Retinal pigment epithelial cell (primary cell): ENCODE data around the gene PARD6B.

ENCODE experiments used
- DNase-seq: peaks from one replicate; pipeline ENCODE4 v3.0.0-alpha.2; 2010; ENCODE audit warnings: low read depth
- H3K4me3 ChIP-seq: 2 replicates; pipeline ENCODE4 v1.5.1; 2011; ENCODE audit warnings: mild to moderate bottlenecking, low read length, control low read depth, moderate library complexity
- TF ChIP-seq, protein P1 (sequence below): conservative IDR thresholded peaks from 2 replicates; pipeline ENCODE4 v1.5.1; 2011; ENCODE audit warnings: low read depth, low read length, control low read depth, inconsistent platforms

PARD6B gene

DNA sequence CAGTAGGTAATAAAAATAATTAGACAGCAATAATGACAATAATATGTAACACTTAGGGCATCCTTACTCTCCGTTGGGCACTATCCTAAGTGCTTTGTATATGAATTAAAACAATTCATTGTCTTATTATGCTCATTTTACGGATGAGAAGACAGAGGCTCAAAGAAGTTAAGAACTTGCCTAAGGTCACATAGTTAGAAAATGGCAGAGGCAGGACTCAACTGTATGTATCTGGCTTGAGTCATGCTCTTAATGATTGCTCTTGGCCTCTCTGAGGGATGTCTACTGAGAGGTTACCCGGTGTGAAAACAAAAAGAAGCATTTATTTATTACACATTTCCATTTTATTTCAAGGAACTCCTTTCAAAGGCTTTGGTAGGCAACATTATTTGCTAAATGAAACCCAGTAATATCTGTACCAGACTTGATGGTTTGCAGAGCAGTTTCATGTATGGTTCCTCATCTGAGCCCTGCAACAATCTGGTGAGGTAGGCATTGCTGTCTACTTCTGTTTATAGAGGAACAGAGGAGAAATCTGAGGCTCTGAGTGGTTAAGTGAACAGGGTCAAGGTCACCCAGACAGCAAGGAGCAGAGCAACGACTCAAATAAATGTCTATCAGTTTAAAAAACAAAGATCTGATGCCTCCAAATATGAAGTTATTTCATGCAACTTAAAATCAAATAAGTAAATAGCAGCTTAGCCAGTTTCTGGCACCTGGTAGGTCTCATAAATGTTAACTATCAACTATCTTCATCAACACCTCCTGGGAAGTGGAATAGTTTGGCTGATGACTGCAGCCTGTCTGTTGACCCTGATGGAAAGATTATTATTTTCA lies 4.2 kb upstream of the PARD6B start:
- H3K4me3 ChIP-seq = no peak overlapping the region
- DNase-seq = no peak
- TF ChIP-seq, protein P1, sequence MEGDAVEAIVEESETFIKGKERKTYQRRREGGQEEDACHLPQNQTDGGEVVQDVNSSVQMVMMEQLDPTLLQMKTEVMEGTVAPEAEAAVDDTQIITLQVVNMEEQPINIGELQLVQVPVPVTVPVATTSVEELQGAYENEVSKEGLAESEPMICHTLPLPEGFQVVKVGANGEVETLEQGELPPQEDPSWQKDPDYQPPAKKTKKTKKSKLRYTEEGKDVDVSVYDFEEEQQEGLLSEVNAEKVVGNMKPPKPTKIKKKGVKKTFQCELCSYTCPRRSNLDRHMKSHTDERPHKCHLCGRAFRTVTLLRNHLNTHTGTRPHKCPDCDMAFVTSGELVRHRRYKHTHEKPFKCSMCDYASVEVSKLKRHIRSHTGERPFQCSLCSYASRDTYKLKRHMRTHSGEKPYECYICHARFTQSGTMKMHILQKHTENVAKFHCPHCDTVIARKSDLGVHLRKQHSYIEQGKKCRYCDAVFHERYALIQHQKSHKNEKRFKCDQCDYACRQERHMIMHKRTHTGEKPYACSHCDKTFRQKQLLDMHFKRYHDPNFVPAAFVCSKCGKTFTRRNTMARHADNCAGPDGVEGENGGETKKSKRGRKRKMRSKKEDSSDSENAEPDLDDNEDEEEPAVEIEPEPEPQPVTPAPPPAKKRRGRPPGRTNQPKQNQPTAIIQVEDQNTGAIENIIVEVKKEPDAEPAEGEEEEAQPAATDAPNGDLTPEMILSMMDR = no peak

DNA sequence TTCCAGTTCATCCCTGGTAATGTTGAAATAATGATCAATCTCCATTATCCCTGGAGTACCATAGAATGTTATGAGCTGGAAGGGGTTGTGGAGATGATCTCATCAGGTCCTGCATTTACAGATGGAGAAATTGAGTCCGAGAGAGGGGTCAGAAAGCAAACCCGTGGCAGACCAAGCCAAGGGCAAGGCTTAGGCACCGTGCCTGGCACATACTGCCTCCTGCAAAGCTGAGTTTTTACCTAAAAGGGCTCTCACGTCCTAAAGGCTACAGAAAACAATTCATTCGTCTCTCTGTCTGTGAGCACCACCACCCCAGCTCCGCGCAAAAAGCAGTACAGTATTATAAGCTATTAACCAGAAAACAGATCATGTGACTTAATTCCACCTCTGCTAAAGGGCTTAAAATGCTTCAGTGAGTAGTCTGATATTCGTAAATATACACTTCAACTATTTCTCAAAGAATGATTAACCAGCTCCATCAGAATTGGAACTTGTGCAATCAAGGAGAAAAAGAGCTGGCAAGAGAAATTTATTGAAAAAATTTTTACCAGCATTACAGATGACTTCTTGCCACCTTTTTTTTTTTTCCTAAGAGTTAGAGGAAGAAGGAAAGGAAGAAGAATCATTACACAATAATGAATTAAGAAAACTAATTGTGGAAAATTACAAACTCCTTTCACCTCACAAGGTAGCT lies 3.4 kb upstream of the PARD6B start:
- TF ChIP-seq, protein P1 = no peak
- no peak overlapping the region for H3K4me3 ChIP-seq
- peak; percentile 89 for DNase-seq

DNA sequence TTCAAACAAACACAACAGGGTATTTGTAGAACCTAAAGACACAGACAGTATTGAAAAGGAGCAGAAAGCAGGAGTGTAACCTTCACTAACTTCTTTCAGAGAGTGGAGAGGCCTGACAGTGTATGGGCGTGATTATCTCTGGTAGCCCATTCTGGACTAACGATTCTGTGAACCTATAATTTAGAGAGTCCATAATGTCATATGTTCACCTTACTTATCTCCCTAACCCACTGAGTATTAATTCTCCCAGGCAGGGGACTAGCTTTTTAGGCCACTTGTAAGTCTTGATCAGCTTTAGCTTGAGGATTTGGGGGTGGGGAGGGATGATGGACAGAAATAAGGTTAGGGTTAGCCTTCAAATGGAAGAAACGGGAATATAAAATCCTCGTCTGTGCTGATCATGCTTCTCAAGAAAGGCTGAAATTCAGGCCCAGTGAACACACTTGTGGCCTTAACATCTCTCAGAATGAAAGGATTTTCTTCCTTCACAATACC lies 2.8 kb upstream of the PARD6B start:
- H3K4me3 ChIP-seq = no peak overlapping the region
- TF ChIP-seq, protein P1 = no peak
- no peak for DNase-seq

DNA sequence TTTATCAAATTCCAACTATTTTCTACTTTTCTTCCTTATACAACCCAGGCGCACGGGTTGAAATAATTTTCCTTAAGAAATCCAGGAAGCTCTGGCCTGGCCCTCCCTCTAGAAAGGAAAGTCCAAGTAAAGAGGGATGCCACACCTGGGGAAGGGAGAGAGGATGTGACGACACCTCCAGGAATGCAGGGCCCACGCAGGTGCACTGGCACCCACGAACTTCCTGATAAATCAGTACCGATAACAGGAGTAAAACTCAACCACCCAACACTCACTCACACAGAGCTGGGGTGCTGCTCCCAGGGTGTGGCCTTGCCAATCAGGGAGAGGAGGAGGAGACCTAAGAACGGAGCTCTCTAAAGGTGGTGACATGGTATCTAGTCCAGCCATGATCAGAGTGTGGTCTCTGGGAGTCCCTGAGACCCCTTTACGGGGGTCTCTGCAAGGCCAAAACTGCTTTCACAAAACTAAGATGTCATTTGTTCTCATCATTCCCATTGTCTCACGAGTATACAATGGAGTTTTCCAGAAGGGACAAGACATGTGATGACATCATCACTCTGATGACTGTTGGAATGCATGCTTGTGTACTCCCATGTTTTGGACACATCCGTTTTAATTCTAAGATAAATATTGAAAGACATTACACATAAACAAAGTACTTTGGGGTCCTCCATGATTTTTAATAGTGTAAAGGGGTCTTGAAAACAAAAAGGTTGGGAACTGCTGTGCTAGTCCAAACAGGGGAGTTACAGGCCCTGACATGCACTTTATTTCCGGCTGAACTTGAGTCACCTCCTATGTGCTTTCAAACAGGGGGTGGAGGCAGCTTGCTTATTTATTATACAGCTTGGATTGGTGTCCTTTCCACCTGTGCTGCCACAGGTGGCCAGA lies 2.2 kb upstream of the PARD6B start:
- no peak overlapping the region for H3K4me3 ChIP-seq
- TF ChIP-seq, protein P1 = no peak
- no peak for DNase-seq

DNA sequence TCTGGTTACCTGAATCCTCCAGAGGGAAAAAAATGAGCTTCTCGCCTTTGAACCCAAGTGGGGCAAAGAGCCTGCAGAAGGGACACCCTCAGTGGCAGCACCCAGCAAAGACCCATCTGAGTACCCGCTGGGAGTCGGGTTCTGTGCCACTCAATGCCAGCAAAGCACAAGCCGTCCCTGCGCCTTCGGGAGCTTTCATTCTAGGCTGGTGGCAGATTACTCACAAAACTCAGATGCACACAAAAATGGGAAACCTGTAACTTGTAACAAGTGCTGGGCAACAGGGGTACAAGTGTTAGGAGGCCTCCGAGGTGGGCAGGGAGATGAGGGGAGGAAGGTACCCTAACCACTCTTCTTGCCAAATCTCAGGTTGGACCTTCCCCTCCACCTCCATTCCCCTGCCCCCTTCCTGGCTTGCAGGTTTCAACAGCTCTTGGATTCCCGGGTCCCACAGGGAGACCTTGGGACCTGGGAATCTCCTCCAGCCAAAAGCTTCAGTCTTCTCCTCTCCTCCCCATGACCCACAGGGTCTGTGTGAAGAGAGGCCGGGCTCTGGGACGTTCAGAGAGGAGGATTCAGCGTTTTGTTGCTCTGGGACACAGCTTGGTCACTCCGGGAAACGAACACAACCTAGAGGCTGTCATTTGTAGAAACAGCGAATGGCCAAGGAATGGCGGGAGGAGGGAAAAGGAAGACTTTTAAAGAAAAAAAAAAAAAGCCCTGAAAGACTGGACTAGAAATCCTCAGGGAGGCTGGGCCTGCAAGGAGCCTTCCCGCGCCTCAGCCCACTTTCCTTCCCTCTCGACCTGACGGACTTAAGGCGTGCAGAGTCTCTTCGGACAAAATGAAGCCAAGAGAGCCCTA lies 1.2 kb upstream of the PARD6B start:
- DNase-seq = no peak
- peak overlapping the region; percentile 57 for H3K4me3 ChIP-seq
- TF ChIP-seq, protein P1 = no peak

DNA sequence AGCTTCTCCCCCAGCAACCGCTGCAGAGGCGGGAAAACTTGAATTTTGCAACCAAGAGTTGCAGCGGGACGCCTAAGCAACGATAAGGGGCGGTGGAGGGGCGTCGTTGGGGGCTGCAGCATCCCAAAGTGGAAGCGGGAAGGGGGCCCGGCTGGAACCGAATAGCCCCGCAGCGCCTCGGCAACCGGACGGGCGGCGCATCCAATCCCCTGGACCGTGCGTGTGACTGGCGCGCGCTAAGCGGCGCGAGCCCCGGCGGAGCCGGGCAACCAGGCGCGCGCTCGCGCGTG lies 670 bp upstream of the PARD6B start:
- no peak for DNase-seq
- peak overlapping the region; percentile 57 for H3K4me3 ChIP-seq
- TF ChIP-seq, protein P1 = no peak
